HG03469 (cell line): Measurements from ENCODE around the gene CD274.
"Not testable (repeated sequence)": the region's sequence is repeated elsewhere in the genome, so short reads cannot be mapped to it uniquely, and the experiment has no call there.

Experiments
- ATAC-seq: cut with Tn5 transposase; IDR thresholded peaks from one replicate; pipeline ENCODE4 v1.9.1; 2021; ENCODE audit warnings: mild to moderate bottlenecking, moderate library complexity, moderate number of reproducible peaks; ENCODE audit not compliant: unreplicated experiment

Gene CD274

GRCh38 chr9:5460157-5460556 is 9.8 kb downstream of the CD274 start:
- ATAC-seq = no peak

GRCh38 chr9:5464831-5465330 is 14.5 kb downstream of the CD274 start:
- not testable (repeated sequence) for ATAC-seq

GRCh38 chr9:5466005-5466404 is 15.7 kb downstream of the CD274 start:
- no peak for ATAC-seq

- no peak for ATAC-seq
Observed at GRCh38 chr9:5466766-5467165, 16.4 kb downstream of the CD274 start.

- ATAC-seq = no peak
Observed at GRCh38 chr9:5468850-5469249, 18.5 kb downstream of the CD274 start.

- ATAC-seq = no peak
Observed at GRCh38 chr9:5470122-5470521, 19.8 kb downstream of the CD274 start.

- no peak for ATAC-seq
Observed at GRCh38 chr9:5470816-5471215, 20.5 kb downstream of the CD274 start.

- not testable (repeated sequence) for ATAC-seq
Observed at GRCh38 chr9:5475611-5476010, 25.3 kb downstream of the CD274 start.

GRCh38 chr9:5478206-5478605 is 27.9 kb downstream of the CD274 start:
- no peak for ATAC-seq

- ATAC-seq = no peak
Observed at GRCh38 chr9:5479994-5480694, 29.8 kb downstream of the CD274 start.

GRCh38 chr9:5480919-5481318 is 30.6 kb downstream of the CD274 start:
- ATAC-seq = no peak

- ATAC-seq = no peak
Observed at GRCh38 chr9:5481322-5482040, 31.1 kb downstream of the CD274 start.

GRCh38 chr9:5482194-5482593 is 31.9 kb downstream of the CD274 start:
- no peak for ATAC-seq

- no peak for ATAC-seq
Observed at GRCh38 chr9:5483306-5483705, 33.0 kb downstream of the CD274 start.

- ATAC-seq = no peak
Observed at GRCh38 chr9:5485378-5486085, 35.2 kb downstream of the CD274 start.

GRCh38 chr9:5486988-5487387 is 36.6 kb downstream of the CD274 start:
- ATAC-seq = no peak

- no peak for ATAC-seq
Observed at GRCh38 chr9:5488221-5489008, 38.1 kb downstream of the CD274 start.

GRCh38 chr9:5489630-5490490 is 39.5 kb downstream of the CD274 start:
- no peak for ATAC-seq

- ATAC-seq = no peak
Observed at GRCh38 chr9:5492965-5493678, 42.8 kb downstream of the CD274 start.
